Lower lobe of right lung (tissue), 2 donors: ENCODE data around the gene GRID1. TPM values are rescaled to one million over a fixed set of nuclear protein-coding genes. Genes with fewer than 3 reads are reported as not detected.
A peak's percentile ranks its signal among the peaks of the same experiment; 100 is the strongest.

ENCODE experiments used
- ATAC-seq, 2 donors: fragments of 200-7000 bp; cut with Tn5 transposase; one replicate each; pipeline ENCODE4 v1.9.1; 2020 to 2022; ENCODE audit warnings: mild to moderate bottlenecking in 2 of 2, moderate library complexity in 2 of 2
- DNase-seq: peaks from one replicate; pipeline ENCODE4 v3.0.0-alpha.2; 2020
- H3K27ac ChIP-seq: fragments of 200-600 bp; one replicate; pipeline ENCODE4 v1.8.0; 2022
- H3K27me3 ChIP-seq: fragments of 200-600 bp; one replicate; pipeline ENCODE4 v1.8.0; 2022; ENCODE audit warnings: low read depth
- H3K36me3 ChIP-seq: fragments of 200-600 bp; one replicate; pipeline ENCODE4 v1.8.0; 2022; ENCODE audit warnings: mild to moderate bottlenecking
- H3K4me1 ChIP-seq: fragments of 200-600 bp; one replicate; pipeline ENCODE4 v1.8.0; 2022
- H3K4me3 ChIP-seq: fragments of 200-600 bp; one replicate; pipeline ENCODE4 v1.8.0; 2022; ENCODE audit warnings: mild to moderate bottlenecking
- H3K9me3 ChIP-seq: fragments of 200-600 bp; one replicate; pipeline ENCODE4 v1.8.0; 2022
- CTCF ChIP-seq: fragments of 200-600 bp; IDR thresholded peaks from one replicate; pipeline ENCODE4 v1.8.0; 2022; ENCODE audit warnings: antibody characterized with exemption, mild to moderate bottlenecking
- intact Hi-C: fragments of 100-400 bp; cut with DNase I; formaldehyde crosslinking; loops from one replicate; pipeline ENCODE4 v1.11.0; 2022
- total RNA-seq: library from RNA; stranded (reverse); fragmentation: NEBNext Ultra II Directional; extraction: Animal tissue kit (Norgen Biotek cat#: 25700); gene quantifications from one replicate; pipeline ENCODE4 v1.2.1, GENCODE V29; 2021
- donor health status: DM: no; HTN: yes; CAD: no; lungs with severe emphysema.

Gene GRID1
- total RNA-seq, 1 donor from 2014 or later = 2.5 TPM

GRCh38 chr10:86401588-86402282 is 35.1 kb upstream of the GRID1 start:
- H3K36me3 ChIP-seq = no peaks in the 10 kb centered on the region
- peak overlapping the region; percentile 72 for H3K4me3 ChIP-seq
- intact Hi-C loops = no loop called here
- no peaks in the 10 kb centered on the region for H3K9me3 ChIP-seq
- peaks cover 34% of the 10 kb centered on the region for H3K4me1 ChIP-seq
- DNase-seq = peak; percentile 57
- H3K27me3 ChIP-seq = peaks cover 15% of the 10 kb centered on the region
- ATAC-seq = peak; percentile 4 to 18
- no peak for TF ChIP-seq CTCF
- peak overlapping the region; percentile 76 for H3K27ac ChIP-seq

- Histone ChIP-seq H3K9me3 (no peaks in the 10 kb centered on the region), H3K27me3 (peaks cover 15% of the 10 kb centered on the region), H3K36me3 (no peaks in the 10 kb centered on the region), H3K4me1 (peaks cover 34% of the 10 kb centered on the region), H3K4me3 (peak overlapping the region; percentile 72), H3K27ac (peak overlapping the region; percentile 76)
- peak; percentile 73 for DNase-seq
- TF ChIP-seq CTCF = peak; percentile 23
- intact Hi-C loops = no loop called here
- ATAC-seq = peak; percentile 60 to 62
Measured at GRCh38 chr10:86400705-86401587, 34.4 kb upstream of the GRID1 start.

- Histone ChIP-seq H3K27me3 (peaks cover 21% of the 10 kb centered on the region), H3K27ac (peak overlapping the region; percentile 76), H3K9me3 (no peaks in the 10 kb centered on the region)
Measured at GRCh38 chr10:86399879-86400704, 33.5 kb upstream of the GRID1 start.

GRCh38 chr10:86399514-86399878 is 32.9 kb upstream of the GRID1 start:
- H3K9me3 ChIP-seq = no peaks in the 10 kb centered on the region
- H3K4me3 ChIP-seq = peak overlapping the region; percentile 72
- peak overlapping the region; percentile 76 for H3K27ac ChIP-seq
- intact Hi-C loops = no loop called here
- H3K4me1 ChIP-seq = peaks cover 34% of the 10 kb centered on the region
- ATAC-seq = no peak
- no peak for TF ChIP-seq CTCF
- DNase-seq = no peak
- peaks cover 21% of the 10 kb centered on the region for H3K27me3 ChIP-seq
- no peaks in the 10 kb centered on the region for H3K36me3 ChIP-seq

More at GRCh38 chr10:86399879-86400704, 33.5 kb upstream of the GRID1 start:
- DNase-seq (peak; percentile 96), ATAC-seq (peak; percentile 95 to 97)
- H3K36me3 ChIP-seq = no peaks in the 10 kb centered on the region
- intact Hi-C loops = no loop called here
- H3K4me1 ChIP-seq = peaks cover 34% of the 10 kb centered on the region
- peak overlapping the region; percentile 72 for H3K4me3 ChIP-seq
- peak; percentile 95 for TF ChIP-seq CTCF

- no peaks in the 10 kb centered on the region for H3K36me3 ChIP-seq
- DNase-seq (no peak), ATAC-seq (no peak)
- H3K27me3 ChIP-seq = peaks cover 27% of the 10 kb centered on the region
- H3K4me3 ChIP-seq = no peak overlapping the region
- no peak for TF ChIP-seq CTCF
- no peak overlapping the region for H3K27ac ChIP-seq
- peaks cover 25% of the 10 kb centered on the region for H3K4me1 ChIP-seq
- no peaks in the 10 kb centered on the region for H3K9me3 ChIP-seq
- intact Hi-C loops = no loop called here
Measured at GRCh38 chr10:86397120-86397519, 30.5 kb upstream of the GRID1 start.
